H1 (cell line): Measurements from ENCODE around the gene GPR161. TPM values are rescaled to one million over a fixed set of nuclear protein-coding genes. Genes with fewer than 3 reads are reported as not detected.

Source experiments
- CTCF ChIA-PET: fragments of 300-600 bp; sonication (Branson Sonifier 250); formaldehyde crosslinking; loops from one replicate; lab custom pipeline; 2021; ENCODE audit not compliant: partially characterized antibody; lab: Charles Lee
- POLR2A ChIA-PET: fragments of 300-600 bp; sonication (Branson Sonifier 250); formaldehyde crosslinking; loops from one replicate; lab custom pipeline; 2021; ENCODE audit warnings: inconsistent platforms; ENCODE audit not compliant: partially characterized antibody; lab: Charles Lee
- DNase-seq, 2 experiments: peaks; one replicate each; pipeline versions ENCODE4 v3.0.0 to v3.0.0-alpha.2; 2010 to 2022; ENCODE audit warnings: low spot score in 2 of 2, low read depth in 1 of 2, mixed read lengths in 1 of 2
- FAIRE-seq: peaks from 2 replicates; lab custom pipeline; 2011; peaks lifted over from hg19 to GRCh38; lab: Jason Lieb, UNC
- H2AFZ ChIP-seq: 2 replicates; pipeline ENCODE4 v1.8.1; 2012; ENCODE audit warnings: low read length, inconsistent platforms
- H2AK5ac ChIP-seq: 2 replicates; pipeline ENCODE4 v1.6.1; 2013; ENCODE audit warnings: low read depth, low read length
- H2BK120ac ChIP-seq: replicated peaks from 2 replicates; pipeline ENCODE3; 2013; ENCODE audit warnings: low read depth, low read length, inconsistent platforms
- H2BK12ac ChIP-seq: 2 replicates; pipeline ENCODE4 v1.6.1; 2013; ENCODE audit warnings: low read depth, low read length
- H2BK15ac ChIP-seq: 2 replicates; pipeline ENCODE4 v1.6.1; 2013; ENCODE audit warnings: low read length
- H2BK20ac ChIP-seq: 2 replicates; pipeline ENCODE4 v1.6.1; 2013; ENCODE audit warnings: low read length
- H2BK5ac ChIP-seq: 2 replicates; pipeline ENCODE4 v1.6.1; 2013; ENCODE audit warnings: low read depth, low read length
- H3K14ac ChIP-seq: 2 replicates; pipeline ENCODE4 v1.6.1; 2013; ENCODE audit warnings: inconsistent platforms; ENCODE audit not compliant: insufficient read length
- H3K18ac ChIP-seq: 2 replicates; pipeline ENCODE4 v1.6.1; 2013; ENCODE audit warnings: low read length; ENCODE audit errors: extremely low read depth
- H3K23ac ChIP-seq: 2 replicates; pipeline ENCODE4 v1.6.1; 2013; ENCODE audit warnings: inconsistent platforms; ENCODE audit not compliant: insufficient read length
- H3K23me2 ChIP-seq: 2 replicates; pipeline ENCODE4 v1.6.1; 2013; ENCODE audit warnings: low read depth, low read length
- H3K27ac ChIP-seq: 2 replicates; pipeline ENCODE4 v1.6.1; 2011; ENCODE audit warnings: low read depth, low read length, inconsistent platforms
- H3K27me3 ChIP-seq, 4 experiments: replicated peaks in 1 of 4; 1 replicate in 1 of 4; 2 replicates in 3 of 4; pipeline versions ENCODE4 v1.6.1 to v1.8.1; 2011 to 2013; ENCODE audit warnings: low read length in 3 of 4, mild to moderate bottlenecking in 3 of 4, inconsistent platforms in 2 of 4, mixed read lengths in 2 of 4, moderate library complexity in 1 of 4; ENCODE audit not compliant: control insufficient read depth in 3 of 4, insufficient read depth in 3 of 4; ENCODE audit errors: extremely low read depth in 1 of 4
- H3K36me3 ChIP-seq, 4 experiments: 2 replicates each; pipeline versions ENCODE4 v1.6.1 to v1.8.1; 2011 to 2013; ENCODE audit warnings: mild to moderate bottlenecking in 4 of 4, low read length in 3 of 4, moderate library complexity in 2 of 4, control low read depth in 1 of 4, inconsistent platforms in 1 of 4; ENCODE audit not compliant: insufficient read depth in 4 of 4, control insufficient read depth in 2 of 4
- H3K4ac ChIP-seq: replicated peaks from 2 replicates; pipeline ENCODE3; 2013; ENCODE audit warnings: low read length, low read depth, mixed read lengths, inconsistent platforms; ENCODE audit not compliant: insufficient read length
- H3K4me1 ChIP-seq, 4 experiments: replicated peaks in 1 of 4; 1 replicate in 1 of 4; 2 replicates in 3 of 4; pipeline versions ENCODE4 v1.6.1 to v1.8.1; 2011 to 2013; ENCODE audit warnings: low read length in 3 of 4, inconsistent platforms in 2 of 4, mixed read lengths in 1 of 4; ENCODE audit not compliant: insufficient read depth in 4 of 4, control insufficient read depth in 3 of 4
- H3K4me2 ChIP-seq, 2 experiments: 2 replicates each; pipeline versions ENCODE4 v1.6.1 to v1.8.1; 2011 to 2013; ENCODE audit warnings: low read depth in 2 of 2, low read length in 2 of 2, control low read depth in 1 of 2, inconsistent platforms in 1 of 2, mild to moderate bottlenecking in 1 of 2; ENCODE audit not compliant: insufficient read depth in 1 of 2
- H3K4me3 ChIP-seq, 4 experiments: fragments of 200-600, 300-600 bp in 1 of 4; sonication (generic), shearing (Covaris generic), sonication (Bioruptor Twin) in 1 of 4; 2 replicates each; pipeline versions ENCODE4 v1.5.1 to v1.8.1; 2011 to 2016; ENCODE audit warnings: low read length in 4 of 4, low read depth in 3 of 4, control low read depth in 2 of 4, inconsistent platforms in 2 of 4, mild to moderate bottlenecking in 2 of 4, mixed read lengths in 1 of 4, moderate library complexity in 1 of 4; ENCODE audit not compliant: insufficient read depth in 2 of 4; ENCODE audit errors: extremely low read depth in 1 of 4
- H3K56ac ChIP-seq: replicated peaks from 2 replicates; pipeline ENCODE3; 2013; ENCODE audit warnings: low read depth, mild to moderate bottlenecking, mixed read lengths, low read length, inconsistent platforms; ENCODE audit not compliant: insufficient read length
- H3K79me1 ChIP-seq: 2 replicates; pipeline ENCODE4 v1.6.1; 2013; ENCODE audit warnings: low read depth, low read length, control low read depth
- H3K79me2 ChIP-seq, 2 experiments: 2 replicates each; pipeline versions ENCODE4 v1.6.1 to v1.8.1; 2012 to 2013; ENCODE audit warnings: low read length in 2 of 2, mild to moderate bottlenecking in 2 of 2, inconsistent platforms in 1 of 2; ENCODE audit not compliant: insufficient read depth in 2 of 2, control insufficient read depth in 1 of 2
- H3K9ac ChIP-seq, 4 experiments: replicated peaks in 1 of 4; 1 replicate in 1 of 4; 2 replicates in 3 of 4; pipeline versions ENCODE4 v1.6.1 to v1.8.1; 2011 to 2013; ENCODE audit warnings: low read depth in 3 of 4, low read length in 3 of 4, control low read depth in 2 of 4, mild to moderate bottlenecking in 2 of 4, moderate library complexity in 2 of 4, inconsistent platforms in 1 of 4; ENCODE audit errors: extremely low read depth in 1 of 4
- H3K9me3 ChIP-seq, 2 experiments: 2 replicates each; pipeline versions ENCODE4 v1.6.1 to v1.8.1; 2012 to 2013; ENCODE audit warnings: mild to moderate bottlenecking in 2 of 2, moderate library complexity in 2 of 2, control low read depth in 1 of 2, inconsistent platforms in 1 of 2, low read depth in 1 of 2, low read length in 1 of 2, mixed read lengths in 1 of 2; ENCODE audit not compliant: insufficient read depth in 2 of 2
- H4K20me1 ChIP-seq, 2 experiments: replicated peaks in 1 of 2; 2 replicates each; pipeline versions ENCODE3 to v1.8.1; 2011 to 2013; ENCODE audit warnings: inconsistent platforms in 2 of 2, low read length in 2 of 2, mild to moderate bottlenecking in 1 of 2; ENCODE audit not compliant: insufficient read depth in 2 of 2, control insufficient read depth in 1 of 2
- H4K5ac ChIP-seq: 2 replicates; pipeline ENCODE4 v1.6.1; 2013; ENCODE audit warnings: low read length, low read depth, mixed read lengths, inconsistent platforms; ENCODE audit not compliant: insufficient read length
- H4K8ac ChIP-seq: 2 replicates; pipeline ENCODE4 v1.8.0; 2013; ENCODE audit warnings: mild to moderate bottlenecking, moderate library complexity, low read length, inconsistent platforms; ENCODE audit not compliant: insufficient read depth; ENCODE audit errors: extremely low read depth
- H4K91ac ChIP-seq: replicated peaks from 2 replicates; pipeline ENCODE3; 2013; ENCODE audit warnings: low read length, mixed read lengths, inconsistent platforms; ENCODE audit not compliant: insufficient read length
- ATF2 ChIP-seq: IDR thresholded peaks from 2 replicates; pipeline ENCODE4 v1.6.1; 2012; ENCODE audit warnings: low read length, inconsistent platforms
- CBX5 ChIP-seq: fragments of 300-800, 300-1000 bp; sonication (generic); IDR thresholded peaks from 2 replicates; pipeline ENCODE4 v1.7.1; 2016; ENCODE audit warnings: antibody characterized with exemption, low read length, low read depth
- CTCF ChIP-seq, 3 experiments: IDR thresholded peaks; 1 replicate in 2 of 3; 2 replicates in 1 of 3; pipeline versions ENCODE4 v1.5.1 to v1.6.1; 2011; ENCODE audit warnings: low read length in 3 of 3, mild to moderate bottlenecking in 3 of 3, inconsistent platforms in 2 of 3, low read depth in 1 of 3, moderate library complexity in 1 of 3; ENCODE audit not compliant: insufficient read depth in 1 of 3; ENCODE audit errors: control extremely low read depth in 1 of 3
- GTF2F1 ChIP-seq: IDR thresholded peaks from 2 replicates; pipeline ENCODE4 v1.6.1; 2012; ENCODE audit warnings: low read depth, low read length, improper control_type of control experiment, borderline replicate concordance
- JUN ChIP-seq: IDR thresholded peaks from 2 replicates; pipeline ENCODE4 v1.6.1; 2011; ENCODE audit warnings: low read depth, mild to moderate bottlenecking, improper control_type of control experiment, low read length
- KDM1A ChIP-seq: fragments of 200-600, 300-600 bp; sonication (generic); IDR thresholded peaks from 2 replicates; pipeline ENCODE4 v1.7.1; 2016; ENCODE audit warnings: mild to moderate bottlenecking, low read length, borderline replicate concordance
- SAP30 ChIP-seq: fragments of 300-600 bp; sonication (generic); IDR thresholded peaks from 2 replicates; pipeline ENCODE4 v1.7.1; 2012; ENCODE audit warnings: low read length, moderate library complexity, mild to moderate bottlenecking, inconsistent platforms; ENCODE audit not compliant: insufficient read depth, insufficient replicate concordance
- whole genome bisulfite sequencing, 2 experiments: shearing (Covaris generic) in 1 of 2; methylation state at CpG; one replicate each; pipeline versions ENCODE4 v1.1.6 to v1.1.7; 2013 to 2015; ENCODE audit warnings: low lambda C conversion rate in 2 of 2, mixed read lengths in 2 of 2, inconsistent platforms in 1 of 2, low coverage in 1 of 2, missing lambda C conversion rate in 1 of 2; ENCODE audit not compliant: insufficient replicate concordance in 2 of 2, insufficient coverage in 1 of 2, insufficient read length in 1 of 2; ENCODE audit errors: extremely low coverage in 1 of 2, missing lambda C conversion rate in 1 of 2; 5-methylcytosine and 5-hydroxymethylcytosine counted together
- polyA plus RNA-seq, 7 experiments: library from polyadenylated mRNA; depleted of rRNA in 3 of 7; stranded (reverse) in 5 of 7; unstranded in 2 of 7; fragments of >200 nt in 5 of 7; fragments of 200-250 nt in 2 of 7; gene quantifications; 1 replicate in 5 of 7; 2 replicates in 1 of 7; 4 replicates in 1 of 7; pipeline versions ENCODE4 v1.2.1 to v1.2.3, GENCODE V29; 2011 to 2013; ENCODE audit warnings: missing spikeins in 2 of 7, mixed read lengths in 2 of 7
- total RNA-seq: library from RNA; stranded (reverse); fragmentation: NEBNext Ultra II Directional; extraction: Animal tissue kit (Norgen Biotek cat#: 25700); gene quantifications from 2 replicates; pipeline ENCODE4 v1.2.1, GENCODE V29; 2021
- TF ChIP-seq, protein P1 (sequence below): IDR thresholded peaks from 2 replicates; pipeline ENCODE4 v1.6.1; 2012; ENCODE audit warnings: inconsistent platforms

GPR161 gene
- total and polyA plus RNA-seq, 2 of the 8 experiments (the other 6 are each of a cell fraction or from before 2014, with no cell fraction given), result 13.7 to 16.8 TPM

- Histone ChIP-seq H3K9ac (no peak overlapping the region), H3K36me3 (peaks cover 0 to 2% (median 0%) of the 10 kb centered on the region in 4 experiments; a peak in 3 of 8 replicates), H3K4me1 (no peaks in the 10 kb centered on the region), H3K4me2 (no peak overlapping the region), H4K91ac (no peak overlapping the region), H4K5ac (no peak overlapping the region), H3K27me3 (no peaks in the 10 kb centered on the region), H3K27ac (no peak overlapping the region), H2BK20ac (no peak overlapping the region), H3K4me3 (no peak overlapping the region), H3K4ac (no peak overlapping the region), H2AK5ac (no peak overlapping the region), H2BK5ac (no peak overlapping the region), H2BK120ac (no peak overlapping the region), H3K79me2 (0 out of 4 replicates have a peak, but pooled peaks cover 0 to 3% of the 10 kb centered on the region in 2 experiments), H2BK12ac (no peak overlapping the region), H3K56ac (no peak overlapping the region), H3K18ac (no peak overlapping the region), H3K23me2 (no peaks in the 10 kb centered on the region), H2BK15ac (no peak overlapping the region), H3K79me1 (no peaks in the 10 kb centered on the region; the same call in none of the 2 replicates), H3K23ac (no peak overlapping the region), H3K14ac (no peak overlapping the region), H3K9me3 (no peaks in the 10 kb centered on the region; a peak in 1 of 4 replicates), H2AFZ (no peak overlapping the region), H4K20me1 (peaks cover 0 to 1% of the 10 kb centered on the region in 2 experiments), H4K8ac (no peak overlapping the region)
- no peak for FAIRE-seq
- CTCF ChIA-PET, result interaction anchor here (0.9 to 3.5 kb wide), 7 partner anchors 20 to 314 kb away, joined by 3 to 13 read pairs (median 3); no protein-coding TSS in a partner anchor
- POLR2A ChIA-PET, result interaction anchor here (1.0 to 2.5 kb wide), 3 partner anchors 10 to 100 kb away, joined by 3 to 5 read pairs (median 3); partner anchors contain the start of gene GPR161
- no peak for DNase-seq
- WGBS, 2 experiments, result 95 to 100% methylated on average over 1 of the region's 1 CpG
- no peak for TF ChIP-seq GTF2F1
- no peak for TF ChIP-seq SAP30
- TF ChIP-seq, protein P1, sequence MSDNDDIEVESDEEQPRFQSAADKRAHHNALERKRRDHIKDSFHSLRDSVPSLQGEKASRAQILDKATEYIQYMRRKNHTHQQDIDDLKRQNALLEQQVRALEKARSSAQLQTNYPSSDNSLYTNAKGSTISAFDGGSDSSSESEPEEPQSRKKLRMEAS, result no peak
- no peak for TF ChIP-seq ATF2
- TF ChIP-seq CBX5, result no peak
- TF ChIP-seq JUN, result no peak
- TF ChIP-seq KDM1A, result no peak
- TF ChIP-seq CTCF (IDR thresholded peaks at IDR 0.05; ENCODE audit: control extremely low read depth in 1 of 3, insufficient read depth in 1 of 3, low read depth in 1 of 3, low read length in 3 of 3), result no peak
Observed at GRCh38 chr1:168125051-168125450, 11.7 kb downstream of the GPR161 start.
